ENCODE results near the gene FRMD6.

FRMD6 gene

DNA sequence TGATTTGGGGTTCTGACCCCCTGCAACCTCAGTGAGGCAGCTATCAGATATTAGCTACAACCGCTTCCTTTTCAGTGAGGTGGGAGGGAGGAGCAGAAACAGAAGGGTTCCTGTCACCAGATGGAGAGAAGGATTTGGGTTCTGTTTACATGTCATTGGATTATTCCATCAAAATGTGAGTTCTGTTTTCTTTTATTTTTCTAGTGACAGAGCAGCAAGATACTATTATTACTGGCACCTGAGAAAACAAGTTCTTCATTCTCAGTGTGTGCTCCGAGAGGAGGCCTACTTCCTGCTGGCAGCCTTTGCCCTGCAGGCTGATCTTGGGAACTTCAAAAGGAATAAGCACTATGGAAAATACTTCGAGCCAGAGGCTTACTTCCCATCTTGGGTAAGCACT, 52.8 kb downstream of the FRMD6 start:
- peaks cover 72% of the 10 kb centered on the region for H3K36me3 ChIP-seq (ENCODE audit: insufficient read depth, low read length)
- no peak overlapping the region for H3K9ac ChIP-seq (ENCODE audit: low read length)
- peaks cover under 1% of the 10 kb centered on the region for H3K4me1 ChIP-seq (ENCODE audit: insufficient read depth, low read length)
- no peak overlapping the region for H3K4me3 ChIP-seq (ENCODE audit: low read depth in 1 of 2, low read length in 2 of 2)
- no peaks in the 10 kb centered on the region for H3K9me3 ChIP-seq (ENCODE audit: low read length)
- H3K27ac ChIP-seq (ENCODE audit: low read depth, low read length), result no peak overlapping the region
- H3K27me3 ChIP-seq (ENCODE audit: control insufficient read depth in 1 of 2, insufficient read depth in 2 of 2, low read length in 2 of 2), result no peaks in the 10 kb centered on the region

DNA sequence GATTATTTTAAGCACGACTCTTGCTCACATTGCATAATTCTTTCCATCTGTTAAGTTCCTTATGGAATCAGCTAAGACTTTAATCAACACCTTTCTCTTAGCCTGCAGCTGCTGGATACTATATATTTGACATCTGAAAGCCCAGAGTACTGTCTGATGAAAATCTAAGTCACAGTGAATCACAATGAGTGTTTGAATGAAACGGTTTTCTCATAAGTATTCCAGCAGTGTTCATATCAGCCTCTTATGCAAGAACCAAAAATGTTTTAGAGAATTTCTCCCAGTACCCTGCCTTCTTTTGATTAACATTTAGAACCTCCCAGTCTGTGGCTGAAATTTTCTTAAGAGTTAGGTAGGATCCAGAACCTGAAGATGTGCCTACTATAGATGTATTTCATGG, 55.6 kb downstream of the FRMD6 start:
- Histone ChIP-seq H3K9me3 (ENCODE audit: low read length) (no peaks in the 10 kb centered on the region), H3K27ac (ENCODE audit: low read depth, low read length) (no peak overlapping the region), H3K4me3 (ENCODE audit: low read depth in 1 of 2, low read length in 2 of 2) (no peak overlapping the region), H3K36me3 (ENCODE audit: insufficient read depth, low read length) (peaks cover 74% of the 10 kb centered on the region), H3K27me3 (ENCODE audit: control insufficient read depth in 1 of 2, insufficient read depth in 2 of 2, low read length in 2 of 2) (no peaks in the 10 kb centered on the region), H3K4me1 (ENCODE audit: insufficient read depth, low read length) (no peaks in the 10 kb centered on the region), H3K9ac (ENCODE audit: low read length) (no peak overlapping the region)

DNA sequence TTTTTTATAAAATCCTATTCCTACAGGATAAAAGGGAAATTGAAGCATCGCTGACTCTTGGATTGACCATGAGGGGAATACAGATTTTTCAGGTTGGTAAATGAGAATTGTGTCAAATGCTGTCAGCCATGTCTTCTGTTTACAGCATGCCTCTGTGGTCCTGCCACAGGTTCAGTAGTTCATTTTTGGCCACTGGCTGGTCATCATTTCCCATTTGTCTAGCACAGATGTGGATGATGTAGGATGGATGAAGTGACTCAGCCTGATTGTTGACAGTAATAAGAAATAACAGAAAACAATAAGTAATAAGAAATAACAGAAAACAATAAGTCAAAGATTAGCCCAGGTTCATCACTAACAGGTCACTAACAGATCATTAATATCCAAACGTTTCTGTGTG, 59.8 kb downstream of the FRMD6 start:
- no peak overlapping the region for H3K9ac ChIP-seq (ENCODE audit: low read length)
- no peak overlapping the region for H3K27ac ChIP-seq (ENCODE audit: low read depth, low read length)
- no peak overlapping the region for H3K4me3 ChIP-seq (ENCODE audit: low read depth in 1 of 2, low read length in 2 of 2)
- peaks cover 56% of the 10 kb centered on the region for H3K36me3 ChIP-seq (ENCODE audit: insufficient read depth, low read length)
- H3K27me3 ChIP-seq (ENCODE audit: control insufficient read depth in 1 of 2, insufficient read depth in 2 of 2, low read length in 2 of 2), result no peaks in the 10 kb centered on the region
- no peaks in the 10 kb centered on the region for H3K9me3 ChIP-seq (ENCODE audit: low read length)
- H3K4me1 ChIP-seq (ENCODE audit: insufficient read depth, low read length), result no peaks in the 10 kb centered on the region

DNA sequence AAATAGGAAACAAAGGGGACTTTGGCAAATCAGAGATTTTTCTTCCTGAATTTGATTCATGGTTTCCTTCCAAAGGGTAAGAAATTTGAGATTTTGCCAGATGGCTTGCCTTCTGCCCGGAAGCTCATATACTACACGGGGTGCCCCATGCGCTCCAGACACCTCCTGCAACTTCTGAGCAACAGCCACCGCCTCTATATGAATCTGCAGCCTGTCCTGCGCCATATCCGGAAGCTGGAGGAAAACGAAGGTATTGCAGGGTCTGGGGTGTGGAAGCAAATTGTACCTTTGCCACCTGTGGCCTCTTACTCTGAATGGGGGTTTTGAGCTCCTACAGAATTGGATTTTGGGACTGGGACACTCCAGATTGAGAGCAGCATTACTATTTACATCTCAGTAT, 63.5 kb downstream of the FRMD6 start:
- Histone ChIP-seq H3K27me3 (ENCODE audit: control insufficient read depth in 1 of 2, insufficient read depth in 2 of 2, low read length in 2 of 2) (no peaks in the 10 kb centered on the region), H3K9me3 (ENCODE audit: low read length) (no peaks in the 10 kb centered on the region), H3K36me3 (ENCODE audit: insufficient read depth, low read length) (peaks cover 62% of the 10 kb centered on the region), H3K4me1 (ENCODE audit: insufficient read depth, low read length) (no peaks in the 10 kb centered on the region), H3K9ac (ENCODE audit: low read length) (no peak overlapping the region), H3K4me3 (ENCODE audit: low read depth in 1 of 2, low read length in 2 of 2) (no peak overlapping the region), H3K27ac (ENCODE audit: low read depth, low read length) (no peak overlapping the region)

DNA sequence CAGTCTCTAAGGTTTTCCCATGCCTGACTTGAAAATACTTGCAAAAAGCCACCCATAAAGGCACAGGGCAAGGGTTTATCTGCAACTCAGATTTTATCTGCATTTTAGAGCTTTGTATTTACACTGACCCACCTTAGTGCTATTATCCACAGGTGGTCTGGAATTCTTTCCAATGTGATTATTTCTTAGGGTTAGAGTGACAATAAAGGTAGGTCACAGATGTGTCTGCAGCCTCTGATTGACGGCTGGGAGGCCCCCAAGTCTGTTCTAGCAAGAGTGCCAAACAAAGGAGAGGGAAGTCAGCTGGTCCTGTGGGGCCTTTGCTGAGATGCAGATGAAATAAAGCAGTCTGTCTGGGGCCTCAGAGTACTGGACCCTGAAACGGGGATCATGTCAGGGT, 64.0 kb downstream of the FRMD6 start:
- no peaks in the 10 kb centered on the region for H3K4me1 ChIP-seq (ENCODE audit: insufficient read depth, low read length)
- H3K9me3 ChIP-seq (ENCODE audit: low read length), result no peaks in the 10 kb centered on the region
- no peak overlapping the region for H3K27ac ChIP-seq (ENCODE audit: low read depth, low read length)
- H3K27me3 ChIP-seq (ENCODE audit: control insufficient read depth in 1 of 2, insufficient read depth in 2 of 2, low read length in 2 of 2), result no peaks in the 10 kb centered on the region
- no peak overlapping the region for H3K9ac ChIP-seq (ENCODE audit: low read length)
- no peak overlapping the region for H3K4me3 ChIP-seq (ENCODE audit: low read depth in 1 of 2, low read length in 2 of 2)
- H3K36me3 ChIP-seq (ENCODE audit: insufficient read depth, low read length), result peaks cover 67% of the 10 kb centered on the region

DNA sequence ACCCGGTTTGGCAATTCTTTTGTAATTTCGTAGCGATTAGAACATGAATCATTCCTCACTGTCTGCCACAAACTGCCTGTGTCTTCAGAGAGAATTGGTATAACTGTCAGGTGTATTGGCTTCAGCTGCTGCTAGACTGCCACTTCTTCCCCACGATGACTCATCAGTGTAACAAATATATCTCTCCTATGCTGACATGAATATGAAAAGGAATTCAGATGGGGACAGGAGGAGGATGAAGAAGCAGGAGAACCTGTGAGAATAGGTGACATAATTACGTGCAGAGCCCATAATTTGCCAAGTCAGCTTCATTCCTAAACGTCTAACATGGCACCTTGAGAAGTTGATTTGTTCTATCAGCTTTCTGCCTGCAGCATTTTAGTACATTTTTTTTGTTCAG, 64.9 kb downstream of the FRMD6 start:
- H3K27ac ChIP-seq (ENCODE audit: low read depth, low read length), result no peak overlapping the region
- no peak overlapping the region for H3K4me3 ChIP-seq (ENCODE audit: low read depth in 1 of 2, low read length in 2 of 2)
- no peaks in the 10 kb centered on the region for H3K9me3 ChIP-seq (ENCODE audit: low read length)
- H3K36me3 ChIP-seq (ENCODE audit: insufficient read depth, low read length), result peaks cover 69% of the 10 kb centered on the region
- H3K9ac ChIP-seq (ENCODE audit: low read length), result no peak overlapping the region
- no peaks in the 10 kb centered on the region for H3K27me3 ChIP-seq (ENCODE audit: control insufficient read depth in 1 of 2, insufficient read depth in 2 of 2, low read length in 2 of 2)
- H3K4me1 ChIP-seq (ENCODE audit: insufficient read depth, low read length), result no peaks in the 10 kb centered on the region

DNA sequence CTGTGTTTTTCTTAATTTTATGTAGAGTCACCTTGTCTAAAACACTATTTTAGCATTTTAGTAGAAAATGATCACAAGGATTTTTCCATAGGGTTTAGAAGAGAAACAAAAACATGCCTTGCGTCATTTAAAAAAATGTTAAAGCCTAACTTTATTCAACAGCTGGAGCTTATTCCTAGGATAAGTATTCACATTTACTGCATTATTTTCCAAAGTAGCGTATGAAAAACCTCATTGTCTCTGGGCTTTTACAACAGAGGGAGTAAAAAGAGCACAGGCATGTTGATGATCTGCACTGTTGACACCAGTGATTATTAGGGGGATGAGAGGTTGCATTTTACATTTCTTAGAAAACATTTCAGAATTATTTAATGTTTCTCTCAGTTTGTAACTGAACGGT, 66.1 kb downstream of the FRMD6 start:
- H3K4me1 ChIP-seq (ENCODE audit: insufficient read depth, low read length), result no peaks in the 10 kb centered on the region
- H3K4me3 ChIP-seq (ENCODE audit: low read depth in 1 of 2, low read length in 2 of 2), result no peak overlapping the region
- peaks cover 70% of the 10 kb centered on the region for H3K36me3 ChIP-seq (ENCODE audit: insufficient read depth, low read length)
- H3K9me3 ChIP-seq (ENCODE audit: low read length), result no peaks in the 10 kb centered on the region
- no peak overlapping the region for H3K9ac ChIP-seq (ENCODE audit: low read length)
- H3K27me3 ChIP-seq (ENCODE audit: control insufficient read depth in 1 of 2, insufficient read depth in 2 of 2, low read length in 2 of 2), result no peaks in the 10 kb centered on the region
- H3K27ac ChIP-seq (ENCODE audit: low read depth, low read length), result no peak overlapping the region

DNA sequence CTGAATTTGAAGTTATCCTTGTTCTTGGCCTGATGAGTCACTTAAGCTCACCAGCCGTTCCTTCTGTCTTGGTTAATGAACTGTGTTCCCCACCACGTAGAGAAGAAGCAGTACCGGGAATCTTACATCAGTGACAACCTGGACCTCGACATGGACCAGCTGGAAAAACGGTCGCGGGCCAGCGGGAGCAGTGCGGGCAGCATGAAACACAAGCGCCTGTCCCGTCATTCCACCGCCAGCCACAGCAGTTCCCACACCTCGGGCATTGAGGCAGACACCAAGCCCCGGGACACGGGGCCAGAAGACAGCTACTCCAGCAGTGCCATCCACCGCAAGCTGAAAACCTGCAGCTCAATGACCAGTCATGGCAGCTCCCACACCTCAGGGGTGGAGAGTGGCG, 68.2 kb downstream of the FRMD6 start:
- no peak overlapping the region for H3K4me3 ChIP-seq (ENCODE audit: low read depth in 1 of 2, low read length in 2 of 2)
- H3K9ac ChIP-seq (ENCODE audit: low read length), result no peak overlapping the region
- H3K4me1 ChIP-seq (ENCODE audit: insufficient read depth, low read length), result no peaks in the 10 kb centered on the region
- peaks cover 68% of the 10 kb centered on the region for H3K36me3 ChIP-seq (ENCODE audit: insufficient read depth, low read length)
- H3K27me3 ChIP-seq (ENCODE audit: control insufficient read depth in 1 of 2, insufficient read depth in 2 of 2, low read length in 2 of 2), result no peaks in the 10 kb centered on the region
- H3K9me3 ChIP-seq (ENCODE audit: low read length), result no peaks in the 10 kb centered on the region
- H3K27ac ChIP-seq (ENCODE audit: low read depth, low read length), result no peak overlapping the region

DNA sequence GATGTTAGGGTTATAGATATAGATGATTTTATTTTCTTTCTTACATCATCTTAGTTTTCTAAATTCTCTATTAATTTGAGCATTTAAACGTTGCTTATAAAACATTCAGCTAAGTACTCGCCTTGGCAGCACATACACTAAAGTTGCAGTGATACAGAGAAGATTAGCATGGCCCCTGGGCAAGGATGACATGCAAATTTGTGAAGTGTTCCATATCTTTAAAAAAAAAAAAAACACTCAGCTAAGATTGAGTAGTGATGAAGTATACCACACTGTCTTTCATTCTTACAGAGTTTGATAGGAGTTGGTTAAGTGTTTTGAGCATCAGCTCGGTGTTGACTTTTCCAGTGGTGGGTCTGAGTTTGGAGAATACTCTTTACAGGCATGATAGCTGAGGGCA, 72.3 kb downstream of the FRMD6 start:
- H3K9ac ChIP-seq (ENCODE audit: low read length), result no peak overlapping the region
- no peaks in the 10 kb centered on the region for H3K4me1 ChIP-seq (ENCODE audit: insufficient read depth, low read length)
- H3K4me3 ChIP-seq (ENCODE audit: low read depth in 1 of 2, low read length in 2 of 2), result no peak overlapping the region
- peaks cover 68% of the 10 kb centered on the region for H3K36me3 ChIP-seq (ENCODE audit: insufficient read depth, low read length)
- H3K27me3 ChIP-seq (ENCODE audit: control insufficient read depth in 1 of 2, insufficient read depth in 2 of 2, low read length in 2 of 2), result no peaks in the 10 kb centered on the region
- H3K9me3 ChIP-seq (ENCODE audit: low read length), result no peaks in the 10 kb centered on the region
- no peak overlapping the region for H3K27ac ChIP-seq (ENCODE audit: low read depth, low read length)

DNA sequence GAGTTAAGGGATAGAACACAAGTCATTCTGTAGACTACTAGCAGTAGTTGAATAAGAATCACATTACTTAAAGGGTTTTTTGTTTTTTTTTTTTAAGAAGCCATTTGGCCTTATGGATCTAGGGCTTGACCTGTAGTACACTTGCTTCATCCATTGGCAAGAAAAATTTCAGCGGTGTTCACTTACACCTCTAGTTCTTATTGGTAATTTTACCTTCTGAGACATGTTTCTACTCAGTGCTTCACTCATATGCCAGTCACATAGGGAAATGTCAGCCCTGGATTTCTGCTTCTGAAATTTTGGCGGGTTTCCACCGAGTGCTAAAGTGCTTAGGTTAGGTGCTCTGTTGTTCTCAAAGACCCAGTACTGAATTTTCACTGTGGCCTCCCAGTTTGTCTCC, 72.9 kb downstream of the FRMD6 start:
- Histone ChIP-seq H3K27me3 (ENCODE audit: control insufficient read depth in 1 of 2, insufficient read depth in 2 of 2, low read length in 2 of 2) (no peaks in the 10 kb centered on the region), H3K27ac (ENCODE audit: low read depth, low read length) (no peak overlapping the region), H3K9me3 (ENCODE audit: low read length) (no peaks in the 10 kb centered on the region), H3K9ac (ENCODE audit: low read length) (no peak overlapping the region), H3K4me1 (ENCODE audit: insufficient read depth, low read length) (no peaks in the 10 kb centered on the region), H3K4me3 (ENCODE audit: low read depth in 1 of 2, low read length in 2 of 2) (no peak overlapping the region), H3K36me3 (ENCODE audit: insufficient read depth, low read length) (peaks cover 65% of the 10 kb centered on the region)

DNA sequence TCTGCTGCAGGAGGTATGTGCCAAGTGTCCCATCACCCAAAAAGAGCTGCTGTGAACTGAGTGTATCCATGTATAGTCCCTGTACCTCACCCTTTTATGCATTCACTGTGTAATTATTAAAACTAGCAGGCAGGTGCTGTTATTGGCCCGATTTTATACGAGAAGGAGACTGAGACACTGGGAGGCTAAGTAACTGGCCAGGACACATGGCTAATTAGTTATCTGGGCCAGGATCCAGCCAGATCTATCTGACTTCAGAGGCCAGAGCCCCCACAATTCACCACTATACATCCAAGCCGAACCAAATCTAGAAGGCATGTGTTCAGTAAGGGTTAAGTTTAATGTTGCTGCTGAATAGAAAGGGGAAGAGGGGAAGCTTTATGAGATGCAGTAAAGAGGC, 73.4 kb downstream of the FRMD6 start:
- Histone ChIP-seq H3K27ac (ENCODE audit: low read depth, low read length) (no peak overlapping the region), H3K4me1 (ENCODE audit: insufficient read depth, low read length) (no peaks in the 10 kb centered on the region), H3K9ac (ENCODE audit: low read length) (no peak overlapping the region), H3K36me3 (ENCODE audit: insufficient read depth, low read length) (peaks cover 61% of the 10 kb centered on the region), H3K4me3 (ENCODE audit: low read depth in 1 of 2, low read length in 2 of 2) (no peak overlapping the region), H3K27me3 (ENCODE audit: control insufficient read depth in 1 of 2, insufficient read depth in 2 of 2, low read length in 2 of 2) (no peaks in the 10 kb centered on the region), H3K9me3 (ENCODE audit: low read length) (no peaks in the 10 kb centered on the region)

DNA sequence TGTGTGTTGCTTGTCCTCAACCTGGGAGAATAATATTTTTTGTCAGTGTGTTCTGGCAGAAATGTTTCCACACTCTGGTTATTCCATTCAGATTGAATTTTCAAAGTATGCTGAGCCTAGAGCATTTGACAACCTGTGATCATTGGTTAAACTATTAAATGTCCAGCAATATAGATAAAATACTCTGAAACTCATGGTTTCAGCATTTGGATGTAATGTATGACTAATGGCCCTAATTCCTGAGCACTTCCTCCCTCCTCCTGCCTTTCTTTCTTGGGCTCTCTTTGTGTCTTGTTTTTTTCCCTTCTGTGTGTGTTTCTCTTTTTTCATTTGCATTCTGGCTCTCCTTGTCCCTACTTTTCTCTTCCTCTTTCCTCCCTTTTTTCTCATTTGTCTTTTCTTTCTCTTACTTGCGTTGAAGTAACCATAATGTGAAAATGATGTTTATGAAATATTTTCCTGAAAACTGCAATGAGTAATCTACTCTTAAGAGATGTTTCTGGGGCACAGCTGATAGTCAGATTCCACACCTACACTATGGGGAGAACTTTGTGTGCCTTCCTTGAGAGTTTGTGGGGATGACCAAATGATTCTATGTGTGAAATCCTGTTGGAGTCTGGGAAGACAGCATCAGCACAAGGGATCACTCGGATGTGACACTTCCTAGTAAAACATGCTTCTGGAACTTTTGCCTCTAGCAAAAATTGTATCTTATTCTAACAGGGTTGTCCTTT, 74.6 kb downstream of the FRMD6 start:
- Histone ChIP-seq H3K4me1 (ENCODE audit: insufficient read depth, low read length) (no peaks in the 10 kb centered on the region), H3K9ac (ENCODE audit: low read length) (no peak overlapping the region), H3K36me3 (ENCODE audit: insufficient read depth, low read length) (peaks cover 50% of the 10 kb centered on the region), H3K27me3 (ENCODE audit: control insufficient read depth in 1 of 2, insufficient read depth in 2 of 2, low read length in 2 of 2) (no peaks in the 10 kb centered on the region), H3K4me3 (ENCODE audit: low read depth in 1 of 2, low read length in 2 of 2) (no peak overlapping the region), H3K9me3 (ENCODE audit: low read length) (no peaks in the 10 kb centered on the region), H3K27ac (ENCODE audit: low read depth, low read length) (no peak overlapping the region)

All from muscle layer of colon (tissue), 2 donors.